Fibroblast of mammary gland (primary cell): Measurements from ENCODE around the gene SESN3.
"Not testable (repeated sequence)": the region's sequence is repeated elsewhere in the genome, so short reads cannot be mapped to it uniquely, and the experiment has no call there.

Experiments
- DNase-seq: peaks from one replicate; pipeline ENCODE4 v3.0.0-alpha.2; 2010; ENCODE audit warnings: low read depth
- H3K4me3 ChIP-seq: 2 replicates; pipeline ENCODE4 v1.5.1; 2011; ENCODE audit warnings: low read depth, mild to moderate bottlenecking, low read length, moderate library complexity; ENCODE audit not compliant: control insufficient read depth
- TF ChIP-seq, protein P1 (sequence below): conservative IDR thresholded peaks from 2 replicates; pipeline ENCODE4 v1.5.1; 2011; ENCODE audit warnings: low read depth, low read length, inconsistent platforms; ENCODE audit not compliant: control insufficient read depth, insufficient read depth

Gene SESN3

DNA sequence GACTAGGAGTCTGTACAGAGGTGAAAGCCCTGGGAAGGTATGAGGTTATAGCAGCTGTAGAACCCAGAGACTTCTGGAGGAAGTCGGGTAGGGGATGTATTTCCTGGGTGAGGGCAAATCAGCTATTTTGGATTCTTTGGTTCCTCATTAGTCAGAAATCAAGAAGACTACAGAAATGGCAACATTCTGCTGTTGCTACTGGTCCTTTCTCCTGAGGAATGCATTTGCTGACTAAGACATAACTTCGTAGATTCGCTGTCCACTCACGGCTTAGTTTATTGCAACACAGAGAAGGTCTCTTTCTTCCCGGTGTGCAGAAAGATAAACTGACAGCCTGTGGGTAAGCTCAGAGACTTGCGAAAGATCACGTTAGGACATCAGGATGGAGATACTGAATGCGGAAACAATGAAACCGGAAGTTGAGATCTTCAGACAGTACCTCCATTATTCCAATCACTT is 25.3 kb upstream of the SESN3 start:
- TF ChIP-seq, protein P1, sequence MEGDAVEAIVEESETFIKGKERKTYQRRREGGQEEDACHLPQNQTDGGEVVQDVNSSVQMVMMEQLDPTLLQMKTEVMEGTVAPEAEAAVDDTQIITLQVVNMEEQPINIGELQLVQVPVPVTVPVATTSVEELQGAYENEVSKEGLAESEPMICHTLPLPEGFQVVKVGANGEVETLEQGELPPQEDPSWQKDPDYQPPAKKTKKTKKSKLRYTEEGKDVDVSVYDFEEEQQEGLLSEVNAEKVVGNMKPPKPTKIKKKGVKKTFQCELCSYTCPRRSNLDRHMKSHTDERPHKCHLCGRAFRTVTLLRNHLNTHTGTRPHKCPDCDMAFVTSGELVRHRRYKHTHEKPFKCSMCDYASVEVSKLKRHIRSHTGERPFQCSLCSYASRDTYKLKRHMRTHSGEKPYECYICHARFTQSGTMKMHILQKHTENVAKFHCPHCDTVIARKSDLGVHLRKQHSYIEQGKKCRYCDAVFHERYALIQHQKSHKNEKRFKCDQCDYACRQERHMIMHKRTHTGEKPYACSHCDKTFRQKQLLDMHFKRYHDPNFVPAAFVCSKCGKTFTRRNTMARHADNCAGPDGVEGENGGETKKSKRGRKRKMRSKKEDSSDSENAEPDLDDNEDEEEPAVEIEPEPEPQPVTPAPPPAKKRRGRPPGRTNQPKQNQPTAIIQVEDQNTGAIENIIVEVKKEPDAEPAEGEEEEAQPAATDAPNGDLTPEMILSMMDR: no peak
- H3K4me3 ChIP-seq: no peak overlapping the region
- peak; percentile 64 for DNase-seq

DNA sequence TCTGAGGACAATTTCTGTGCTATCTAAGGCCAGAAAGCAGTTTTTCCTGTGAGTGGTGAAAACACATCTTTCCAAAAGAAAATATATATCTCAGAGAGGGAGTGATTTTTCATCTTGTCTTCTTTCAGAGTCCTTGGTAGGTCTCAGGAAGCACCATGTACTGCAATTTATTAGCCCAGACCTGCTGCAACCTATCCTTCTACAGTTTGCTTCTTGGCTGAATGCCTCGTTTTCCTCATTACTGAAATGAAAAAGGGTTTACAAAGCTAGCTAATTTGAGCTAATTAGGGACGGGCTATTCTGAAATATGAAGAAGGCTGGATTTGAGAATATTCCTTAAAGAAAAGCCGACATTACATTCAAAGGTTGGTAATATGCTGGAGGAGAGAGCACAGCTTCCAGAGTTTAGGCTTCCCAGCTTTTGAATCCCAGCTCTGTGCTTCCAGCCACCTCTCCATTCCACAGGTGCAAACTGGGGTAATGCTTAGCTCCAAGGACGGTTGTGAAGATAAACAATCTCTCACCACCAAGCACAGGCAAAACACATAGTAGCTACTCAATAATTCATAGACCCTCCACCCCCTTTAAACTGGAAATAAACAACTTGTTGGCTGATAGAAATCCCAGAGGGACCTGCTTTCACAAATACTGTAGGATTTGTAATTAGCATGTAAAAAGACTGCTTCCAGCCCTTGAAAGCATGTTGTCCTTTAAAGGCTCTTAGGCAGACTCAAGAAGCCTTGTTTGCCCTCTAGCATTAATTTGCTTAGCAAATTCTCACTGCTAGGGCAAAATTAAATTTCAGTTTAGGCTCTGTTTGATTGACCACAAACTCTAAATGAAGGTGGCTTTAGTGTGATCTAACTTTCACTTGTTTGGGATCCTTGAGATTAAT is 24.5 kb upstream of the SESN3 start:
- DNase-seq: no peak
- TF ChIP-seq, protein P1: no peak
- H3K4me3 ChIP-seq: no peak overlapping the region

DNA sequence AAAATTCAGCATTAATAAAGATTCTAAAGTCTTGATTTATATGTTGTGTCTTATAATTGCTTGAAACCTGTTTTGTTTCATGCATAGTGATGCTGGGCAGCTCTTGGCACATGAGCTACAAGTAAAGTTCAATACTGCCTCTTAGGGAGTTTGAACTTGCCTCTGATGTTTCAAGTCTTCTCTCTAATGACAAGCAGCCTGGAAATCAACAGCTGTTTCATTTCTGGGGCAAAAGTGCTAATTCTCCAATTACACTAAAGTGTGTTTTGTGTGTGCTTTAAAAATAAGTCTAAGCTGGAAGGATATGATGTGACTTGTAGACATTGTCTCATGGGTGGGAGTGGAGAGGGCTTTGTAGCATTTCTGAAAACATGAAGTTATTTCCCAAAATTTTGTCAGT is 23.7 kb upstream of the SESN3 start:
- TF ChIP-seq, protein P1: no peak
- no peak for DNase-seq
- H3K4me3 ChIP-seq: no peak overlapping the region

DNA sequence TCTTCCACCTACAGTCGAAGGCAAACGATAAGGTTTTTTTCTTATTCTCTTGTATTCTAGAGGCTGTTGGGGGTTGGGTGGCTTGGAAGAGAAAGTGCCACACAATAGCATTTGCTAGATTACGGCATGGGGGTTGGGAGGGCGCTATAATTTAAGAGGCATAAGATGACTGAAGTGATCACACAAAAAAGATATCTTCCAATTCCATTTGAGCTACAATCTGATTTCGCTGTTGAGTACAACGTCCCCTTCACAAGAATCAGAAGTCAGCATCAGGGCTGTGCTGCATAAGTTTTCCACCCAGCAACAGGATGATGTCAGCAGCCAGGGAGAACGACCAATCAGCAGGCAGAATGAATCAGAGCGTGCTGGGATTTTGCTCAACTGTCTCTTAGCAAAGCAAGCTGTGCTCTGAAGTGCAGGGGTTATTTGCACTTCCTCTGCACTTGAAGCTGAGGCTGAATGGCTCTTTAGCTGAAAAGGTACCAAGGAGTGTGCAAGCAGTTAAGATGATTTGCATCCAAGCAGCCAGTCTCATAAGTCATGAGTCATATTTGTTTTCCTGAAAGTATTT is 23.2 kb upstream of the SESN3 start:
- TF ChIP-seq, protein P1: no peak
- peak; percentile 94 for DNase-seq
- H3K4me3 ChIP-seq: peak overlapping the region; percentile 48

DNA sequence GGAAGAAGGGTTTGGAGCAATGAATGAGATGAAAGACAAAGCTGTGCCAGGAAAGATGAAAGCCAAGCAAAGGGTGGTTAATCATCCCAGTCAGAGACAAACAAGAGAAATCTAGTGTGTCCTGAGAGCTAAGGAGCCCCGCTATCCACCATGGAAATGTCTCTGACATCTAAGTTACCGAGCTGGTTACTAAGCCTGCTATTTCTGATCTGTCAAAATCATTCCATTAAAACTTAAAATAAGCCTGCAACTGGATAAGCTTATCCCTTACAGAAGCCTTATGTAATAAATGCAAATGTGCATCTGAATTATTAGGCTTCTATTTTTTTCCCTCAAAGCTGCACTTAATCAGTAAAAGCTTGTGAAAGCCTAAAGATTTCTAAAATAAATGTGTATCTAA is 22.1 kb upstream of the SESN3 start:
- H3K4me3 ChIP-seq: no peak overlapping the region
- TF ChIP-seq, protein P1: no peak
- no peak for DNase-seq

GRCh38 chr11:95252586-95252985 is 21.6 kb upstream of the SESN3 start:
- H3K4me3 ChIP-seq: no peak overlapping the region
- TF ChIP-seq, protein P1: no peak
- no peak for DNase-seq

GRCh38 chr11:95251896-95252295 is 20.9 kb upstream of the SESN3 start:
- not testable (repeated sequence) for DNase-seq, H3K4me3 ChIP-seq
